Ectodermal cell (in vitro differentiated cells): Measurements from ENCODE around the gene AKR1B1.

Experiments
- H3K27ac ChIP-seq: 2 replicates; pipeline ENCODE4 v1.7.0; 2013; ENCODE audit warnings: mild to moderate bottlenecking, low read depth, low read length; ENCODE audit not compliant: insufficient read depth, poor library complexity, severe bottlenecking
- H3K27me3 ChIP-seq: 2 replicates; pipeline ENCODE4 v1.7.0; 2013; ENCODE audit warnings: mild to moderate bottlenecking, low read length; ENCODE audit not compliant: insufficient read depth, control insufficient read depth, poor library complexity, severe bottlenecking
- H3K36me3 ChIP-seq: one replicate; pipeline ENCODE4 v1.7.0; 2013; ENCODE audit warnings: low read length; ENCODE audit not compliant: control insufficient read depth, insufficient read depth
- H3K4me1 ChIP-seq: one replicate; pipeline ENCODE4 v1.7.0; 2013; ENCODE audit warnings: low read length; ENCODE audit not compliant: control insufficient read depth, insufficient read depth
- H3K4me3 ChIP-seq: 2 replicates; pipeline ENCODE4 v1.7.0; 2013; ENCODE audit warnings: low read depth, low read length, control low read depth; ENCODE audit not compliant: insufficient read depth
- H3K9me3 ChIP-seq: 2 replicates; pipeline ENCODE4 v1.7.0; 2013; ENCODE audit warnings: mild to moderate bottlenecking, low read length, moderate library complexity; ENCODE audit not compliant: control insufficient read depth
- WGBS, 2 experiments: methylation state at CpG; one replicate each; pipeline ENCODE4 v1.1.7; 2013; ENCODE audit warnings: missing lambda C conversion rate in 2 of 2; 5-methylcytosine and 5-hydroxymethylcytosine counted together

Gene AKR1B1

GRCh38 chr7:134422008-134422407 lies 36.9 kb downstream of the AKR1B1 start:
- Histone ChIP-seq H3K9me3 (no peaks in the 10 kb centered on the region), H3K27me3 (no peaks in the 10 kb centered on the region), H3K36me3 (no peaks in the 10 kb centered on the region), H3K27ac (no peak overlapping the region), H3K4me3 (no peak overlapping the region), H3K4me1 (peaks cover 3% of the 10 kb centered on the region)
- 95 to 97% methylated on average over 3 of the region's 3 CpGs for WGBS, 2 experiments

GRCh38 chr7:134420424-134421125 lies 38.3 kb downstream of the AKR1B1 start:
- 72 to 84% methylated on average over 8 of the region's 8 CpGs for WGBS, 2 experiments
- Histone ChIP-seq H3K4me1 (peaks cover 3% of the 10 kb centered on the region), H3K36me3 (no peaks in the 10 kb centered on the region), H3K27ac (no peak overlapping the region), H3K4me3 (no peak overlapping the region), H3K27me3 (no peaks in the 10 kb centered on the region), H3K9me3 (no peaks in the 10 kb centered on the region)

DNA sequence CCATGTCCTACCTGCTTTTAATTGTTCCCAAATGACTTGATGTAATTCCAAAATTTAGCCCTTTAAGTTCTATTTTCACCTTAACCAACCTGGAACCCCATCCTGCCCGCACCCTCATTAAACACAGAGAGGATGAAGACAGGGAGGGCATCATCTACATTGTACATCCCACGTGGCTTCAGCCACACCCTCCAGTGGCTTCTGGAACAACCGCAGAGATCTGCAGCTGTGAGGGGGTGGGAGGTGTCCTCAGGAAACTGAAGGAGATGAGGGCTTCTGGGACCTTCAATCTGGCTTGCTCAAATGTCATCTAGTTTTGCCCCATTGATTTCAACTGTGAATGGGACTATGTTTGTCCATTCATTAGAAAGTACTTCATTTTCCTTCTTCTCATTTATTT lies 39.0 kb downstream of the AKR1B1 start:
- Histone ChIP-seq H3K4me1 (peaks cover 3% of the 10 kb centered on the region), H3K36me3 (no peaks in the 10 kb centered on the region), H3K9me3 (no peaks in the 10 kb centered on the region), H3K4me3 (no peak overlapping the region), H3K27me3 (no peaks in the 10 kb centered on the region), H3K27ac (no peak overlapping the region)
- 75 to 85% methylated on average over 3 of the region's 3 CpGs for WGBS, 2 experiments

DNA sequence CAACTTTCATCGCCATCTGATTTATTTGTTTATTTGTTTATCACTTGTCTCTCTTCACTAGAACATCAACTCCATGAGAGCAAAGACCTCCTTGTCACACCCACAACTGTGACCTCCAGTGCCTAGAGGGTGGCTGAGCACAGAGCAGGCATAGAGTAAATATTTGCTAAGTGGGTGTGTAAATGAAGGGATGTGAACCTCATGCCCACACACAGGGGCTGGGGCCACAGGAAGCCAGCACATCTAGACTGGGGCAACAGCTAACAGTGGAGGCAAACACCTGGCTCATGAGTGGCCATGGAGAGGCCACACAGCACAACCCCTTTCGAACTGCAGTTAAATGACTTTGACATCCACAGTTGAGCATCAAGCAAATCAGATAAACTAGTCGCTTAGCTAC lies 39.8 kb downstream of the AKR1B1 start:
- Histone ChIP-seq H3K36me3 (no peaks in the 10 kb centered on the region), H3K4me1 (peaks cover 3% of the 10 kb centered on the region), H3K27me3 (no peaks in the 10 kb centered on the region), H3K27ac (no peak overlapping the region), H3K9me3 (no peaks in the 10 kb centered on the region), H3K4me3 (no peak overlapping the region)
- 96 to 99% methylated on average over 3 of the region's 3 CpGs for WGBS, 2 experiments

GRCh38 chr7:134415700-134416099 lies 43.2 kb downstream of the AKR1B1 start:
- H3K9me3 ChIP-seq: no peaks in the 10 kb centered on the region
- no peaks in the 10 kb centered on the region for H3K27me3 ChIP-seq
- H3K27ac ChIP-seq: no peak overlapping the region
- no peak overlapping the region for H3K4me3 ChIP-seq
- no peaks in the 10 kb centered on the region for H3K36me3 ChIP-seq
- H3K4me1 ChIP-seq: peaks cover 3% of the 10 kb centered on the region

DNA sequence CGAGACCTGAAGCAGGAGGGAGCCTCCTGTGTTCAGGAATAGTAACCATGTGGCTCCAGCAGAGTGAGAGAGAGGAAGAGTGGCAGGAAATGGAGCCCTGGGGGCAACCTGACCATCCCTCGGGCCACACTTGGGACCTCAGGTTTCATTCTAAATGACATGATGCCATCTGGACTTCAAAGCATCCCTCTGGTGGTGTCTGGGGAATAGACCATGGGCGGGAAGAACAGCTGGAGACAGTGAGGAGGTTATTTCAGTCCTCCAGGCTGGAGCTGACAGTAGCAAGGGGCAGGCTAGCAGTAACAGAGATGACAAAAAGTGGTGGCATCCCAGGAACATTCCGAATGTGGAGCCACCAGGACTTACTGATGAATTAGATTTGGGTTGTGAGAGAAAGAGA lies 44.8 kb downstream of the AKR1B1 start:
- 88 to 89% methylated on average over 4 of the region's 4 CpGs for WGBS, 2 experiments
- Histone ChIP-seq H3K9me3 (no peaks in the 10 kb centered on the region), H3K27ac (no peak overlapping the region), H3K4me3 (no peak overlapping the region), H3K27me3 (no peaks in the 10 kb centered on the region), H3K36me3 (no peaks in the 10 kb centered on the region), H3K4me1 (no peaks in the 10 kb centered on the region)

- WGBS, 2 experiments: 87 to 91% methylated on average over 3 of the region's 3 CpGs
- no peaks in the 10 kb centered on the region for H3K27me3 ChIP-seq
Observed at GRCh38 chr7:134407311-134407710, 51.6 kb downstream of the AKR1B1 start.

GRCh38 chr7:134406431-134406830 lies 52.5 kb downstream of the AKR1B1 start:
- no peaks in the 10 kb centered on the region for H3K36me3 ChIP-seq
- no peak overlapping the region for H3K4me3 ChIP-seq
- no peaks in the 10 kb centered on the region for H3K9me3 ChIP-seq
- no peak overlapping the region for H3K27ac ChIP-seq
- no peaks in the 10 kb centered on the region for H3K27me3 ChIP-seq
- WGBS, 2 experiments: 59 to 70% methylated on average over 2 of the region's 2 CpGs
- peaks cover 8% of the 10 kb centered on the region for H3K4me1 ChIP-seq

More at GRCh38 chr7:134407311-134407710, 51.6 kb downstream of the AKR1B1 start:
- peaks cover 8% of the 10 kb centered on the region for H3K4me1 ChIP-seq
- no peaks in the 10 kb centered on the region for H3K9me3 ChIP-seq
- no peaks in the 10 kb centered on the region for H3K36me3 ChIP-seq
- no peak overlapping the region for H3K27ac ChIP-seq
- H3K4me3 ChIP-seq: no peak overlapping the region

DNA sequence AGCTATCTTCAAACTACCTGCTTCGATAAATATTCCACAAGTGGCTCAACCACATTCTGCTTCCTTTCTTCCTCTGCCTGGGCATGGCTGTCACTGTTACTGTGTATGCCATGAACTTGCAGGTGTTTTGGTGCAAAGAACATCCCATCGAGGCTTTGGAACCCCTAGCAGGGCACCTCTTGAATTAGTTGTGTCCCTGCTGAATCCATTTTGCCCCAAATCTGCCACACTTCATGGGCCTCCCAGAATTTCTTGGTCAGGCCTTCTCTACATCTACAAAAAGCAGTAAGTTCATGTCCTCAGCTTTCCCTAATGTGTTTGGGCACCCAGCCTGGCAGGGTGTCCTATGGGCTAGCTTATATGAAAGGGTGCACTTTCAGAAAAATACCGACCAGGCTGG lies 53.6 kb downstream of the AKR1B1 start:
- H3K4me1 ChIP-seq: peaks cover 8% of the 10 kb centered on the region
- WGBS, 2 experiments: 71 to 80% methylated on average over 3 of the region's 3 CpGs
- no peaks in the 10 kb centered on the region for H3K9me3 ChIP-seq
- H3K27ac ChIP-seq: no peak overlapping the region
- H3K4me3 ChIP-seq: no peak overlapping the region
- no peaks in the 10 kb centered on the region for H3K27me3 ChIP-seq
- H3K36me3 ChIP-seq: no peaks in the 10 kb centered on the region

GRCh38 chr7:134403062-134403461 lies 55.8 kb downstream of the AKR1B1 start:
- H3K4me1 ChIP-seq: peaks cover 8% of the 10 kb centered on the region
- WGBS, 2 experiments: 93 to 96% methylated on average over 1 of the region's 1 CpG
- no peaks in the 10 kb centered on the region for H3K9me3 ChIP-seq
- H3K36me3 ChIP-seq: no peaks in the 10 kb centered on the region
- no peak overlapping the region for H3K4me3 ChIP-seq
- H3K27ac ChIP-seq: no peak overlapping the region
- H3K27me3 ChIP-seq: no peaks in the 10 kb centered on the region

- 90 to 93% methylated on average over 2 of the region's 2 CpGs for WGBS, 2 experiments
- no peak overlapping the region for H3K4me3 ChIP-seq
- no peaks in the 10 kb centered on the region for H3K27me3 ChIP-seq
- H3K9me3 ChIP-seq: no peaks in the 10 kb centered on the region
- no peaks in the 10 kb centered on the region for H3K36me3 ChIP-seq
- H3K4me1 ChIP-seq: no peaks in the 10 kb centered on the region
- no peak overlapping the region for H3K27ac ChIP-seq
Observed at GRCh38 chr7:134400859-134401258, 58.0 kb downstream of the AKR1B1 start.
